Left ventricle myocardium inferior (tissue), 1 donor: ENCODE measurements around the gene ARFGEF2. TPM values are rescaled to one million over a fixed set of nuclear protein-coding genes. Genes with fewer than 3 reads are reported as not detected.

Experiments used
- DNase-seq: peaks from one replicate; pipeline ENCODE4 v3.0.0-alpha.2; 2020
- H3K27ac ChIP-seq: fragments of 200-600 bp; replicated peaks from 2 replicates; pipeline ENCODE4 v1.8.0; 2021
- H3K27me3 ChIP-seq: fragments of 200-600 bp; 2 replicates; pipeline ENCODE4 v1.8.0; 2021; ENCODE audit warnings: low read depth
- H3K36me3 ChIP-seq: fragments of 200-600 bp; 2 replicates; pipeline ENCODE4 v1.8.0; 2021
- H3K4me1 ChIP-seq: fragments of 200-600 bp; 2 replicates; pipeline ENCODE4 v1.8.0; 2021
- H3K4me3 ChIP-seq: fragments of 200-600 bp; 2 replicates; pipeline ENCODE4 v1.8.0; 2021; ENCODE audit warnings: mild to moderate bottlenecking, moderate library complexity
- H3K9me3 ChIP-seq: fragments of 200-600 bp; replicated peaks from 2 replicates; pipeline ENCODE4 v1.8.0; 2021
- intact Hi-C: fragments of 100-400 bp; cut with micrococcal nuclease; formaldehyde crosslinking; loops from one replicate; pipeline ENCODE4 v1.11.0; 2022
- total RNA-seq: library from RNA; stranded (reverse); fragmentation: NEBNext Ultra II Directional; extraction: Animal tissue kit (Norgen Biotek cat#: 25700); gene quantifications from one replicate; pipeline ENCODE4 v1.2.1, GENCODE V29; 2021
- TF ChIP-seq, protein P1 (sequence below): fragments of 200-600 bp; IDR thresholded peaks from 2 replicates; pipeline ENCODE4 v1.8.0; 2021; ENCODE audit warnings: antibody characterized with exemption, mild to moderate bottlenecking, borderline replicate concordance
- donor health status: DM: no; HTN: yes; CAD: no; lungs with severe emphysema.

Gene ARFGEF2
- total RNA-seq, 1 donor from 2014 or later, result 45.1 TPM

DNA sequence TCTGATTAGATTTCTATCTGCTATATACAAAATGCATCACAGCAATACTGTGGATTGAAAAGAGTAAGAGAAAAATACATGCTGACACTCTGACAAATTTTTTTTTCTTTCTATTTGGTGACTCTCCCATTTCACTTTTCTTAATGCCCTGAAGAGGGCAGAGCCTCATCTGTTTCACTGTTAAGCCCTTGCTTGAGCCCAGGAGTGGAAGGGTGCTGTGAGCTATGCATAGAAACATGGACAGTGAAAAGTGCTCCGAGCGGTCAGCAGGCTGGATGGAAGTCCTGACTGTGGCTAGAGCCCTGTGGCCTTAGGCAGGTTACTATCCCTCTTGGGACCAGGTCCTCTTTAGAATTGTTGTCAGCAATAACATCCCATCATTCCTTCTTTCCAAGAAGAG, 107.2 kb downstream of the ARFGEF2 start:
- no peaks in the 10 kb centered on the region for H3K4me1 ChIP-seq
- DNase-seq, result no peak
- TF ChIP-seq, protein P1, sequence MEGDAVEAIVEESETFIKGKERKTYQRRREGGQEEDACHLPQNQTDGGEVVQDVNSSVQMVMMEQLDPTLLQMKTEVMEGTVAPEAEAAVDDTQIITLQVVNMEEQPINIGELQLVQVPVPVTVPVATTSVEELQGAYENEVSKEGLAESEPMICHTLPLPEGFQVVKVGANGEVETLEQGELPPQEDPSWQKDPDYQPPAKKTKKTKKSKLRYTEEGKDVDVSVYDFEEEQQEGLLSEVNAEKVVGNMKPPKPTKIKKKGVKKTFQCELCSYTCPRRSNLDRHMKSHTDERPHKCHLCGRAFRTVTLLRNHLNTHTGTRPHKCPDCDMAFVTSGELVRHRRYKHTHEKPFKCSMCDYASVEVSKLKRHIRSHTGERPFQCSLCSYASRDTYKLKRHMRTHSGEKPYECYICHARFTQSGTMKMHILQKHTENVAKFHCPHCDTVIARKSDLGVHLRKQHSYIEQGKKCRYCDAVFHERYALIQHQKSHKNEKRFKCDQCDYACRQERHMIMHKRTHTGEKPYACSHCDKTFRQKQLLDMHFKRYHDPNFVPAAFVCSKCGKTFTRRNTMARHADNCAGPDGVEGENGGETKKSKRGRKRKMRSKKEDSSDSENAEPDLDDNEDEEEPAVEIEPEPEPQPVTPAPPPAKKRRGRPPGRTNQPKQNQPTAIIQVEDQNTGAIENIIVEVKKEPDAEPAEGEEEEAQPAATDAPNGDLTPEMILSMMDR, result peak; percentile 24
- no peak overlapping the region for H3K27ac ChIP-seq
- intact Hi-C loops, result no loop called here
- H3K27me3 ChIP-seq, result no peaks in the 10 kb centered on the region
- peaks cover 92% of the 10 kb centered on the region for H3K36me3 ChIP-seq
- no peaks in the 10 kb centered on the region for H3K9me3 ChIP-seq
- H3K4me3 ChIP-seq, result no peak overlapping the region

DNA sequence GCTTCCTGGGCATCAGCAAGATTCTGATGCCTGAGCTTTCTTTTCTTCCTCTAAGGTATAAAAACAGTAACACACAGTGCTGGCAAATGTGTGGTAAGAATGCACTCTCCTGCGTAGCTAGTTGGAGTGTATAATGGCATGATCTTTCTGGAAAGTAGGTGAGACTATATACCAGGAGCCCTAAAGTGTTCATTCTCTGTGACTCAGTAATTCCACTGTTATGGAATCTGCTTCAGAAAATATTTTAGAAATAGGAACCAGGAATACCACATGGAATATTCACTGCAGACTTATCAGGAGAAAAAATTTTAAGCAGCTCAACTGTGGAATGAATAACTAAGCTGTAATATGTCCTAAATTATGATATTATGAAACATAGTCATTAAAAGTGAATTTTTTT, 107.7 kb downstream of the ARFGEF2 start:
- TF ChIP-seq, protein P1, result no peak
- DNase-seq, result no peak
- Histone ChIP-seq H3K4me1 (no peaks in the 10 kb centered on the region), H3K9me3 (no peaks in the 10 kb centered on the region), H3K36me3 (peaks cover 92% of the 10 kb centered on the region), H3K27me3 (no peaks in the 10 kb centered on the region), H3K27ac (no peak overlapping the region), H3K4me3 (no peak overlapping the region)
- intact Hi-C loops, result no loop called here

DNA sequence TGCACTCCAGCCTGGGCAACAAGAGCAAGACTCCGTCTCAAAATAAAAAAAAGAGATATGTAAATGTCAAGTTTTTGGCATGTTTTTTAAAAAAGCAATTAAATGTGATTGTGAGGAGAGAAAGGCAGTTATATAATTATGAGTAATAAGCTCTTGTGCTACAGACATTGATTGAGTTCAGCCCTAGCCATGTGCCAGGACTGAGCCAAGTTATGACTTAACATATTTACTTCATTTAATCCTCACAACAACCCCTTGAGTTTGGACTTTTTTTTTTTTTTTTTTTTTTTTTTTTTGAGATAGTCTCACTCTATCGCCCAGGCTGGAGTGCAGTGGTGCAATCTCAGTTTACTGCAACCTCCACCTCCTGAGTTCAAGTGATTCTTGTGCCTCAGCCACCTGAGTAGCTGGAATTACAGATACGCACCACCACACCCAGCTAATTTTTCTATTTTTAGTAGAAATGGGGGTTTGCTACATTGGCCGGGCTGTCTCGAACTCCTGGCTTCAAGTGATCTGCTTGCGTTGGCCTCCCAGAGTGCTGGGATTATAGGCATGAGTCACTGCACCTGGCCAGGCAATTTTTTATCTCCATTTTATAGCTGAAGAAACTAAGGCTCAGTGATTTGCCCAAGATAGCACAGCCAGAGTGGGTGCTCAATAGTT, 109.6 kb downstream of the ARFGEF2 start:
- Histone ChIP-seq H3K4me1 (no peaks in the 10 kb centered on the region), H3K36me3 (peaks cover 83% of the 10 kb centered on the region), H3K4me3 (no peak overlapping the region), H3K9me3 (no peaks in the 10 kb centered on the region), H3K27ac (peak overlapping the region; percentile 7), H3K27me3 (no peaks in the 10 kb centered on the region)
- intact Hi-C loops, result no loop called here
- TF ChIP-seq, protein P1, result no peak
- no peak for DNase-seq

DNA sequence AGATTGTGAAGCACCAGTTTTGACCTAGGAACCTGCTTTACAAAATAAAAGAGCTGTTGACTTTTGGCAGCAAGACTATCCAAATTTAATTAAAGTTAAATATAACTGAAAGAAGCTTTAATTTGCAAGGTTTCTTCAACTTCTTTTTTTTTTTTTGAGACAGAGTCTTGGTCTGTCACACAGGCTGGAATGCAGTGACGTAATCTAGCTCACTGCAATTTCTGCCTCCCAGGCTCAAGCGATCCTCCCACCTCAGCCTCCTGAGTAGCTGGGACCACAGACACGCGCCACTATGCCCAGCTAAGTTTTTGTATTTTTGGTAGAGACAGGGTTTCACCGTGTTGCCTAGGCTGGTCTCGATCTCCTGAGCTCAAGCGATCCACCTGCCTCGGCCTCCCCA, 110.9 kb downstream of the ARFGEF2 start:
- Histone ChIP-seq H3K27me3 (no peaks in the 10 kb centered on the region), H3K36me3 (peaks cover 69% of the 10 kb centered on the region), H3K4me3 (no peak overlapping the region), H3K4me1 (no peaks in the 10 kb centered on the region), H3K27ac (no peak overlapping the region), H3K9me3 (no peaks in the 10 kb centered on the region)
- TF ChIP-seq, protein P1, result no peak
- DNase-seq, result no peak
- intact Hi-C loops, result no loop called here

DNA sequence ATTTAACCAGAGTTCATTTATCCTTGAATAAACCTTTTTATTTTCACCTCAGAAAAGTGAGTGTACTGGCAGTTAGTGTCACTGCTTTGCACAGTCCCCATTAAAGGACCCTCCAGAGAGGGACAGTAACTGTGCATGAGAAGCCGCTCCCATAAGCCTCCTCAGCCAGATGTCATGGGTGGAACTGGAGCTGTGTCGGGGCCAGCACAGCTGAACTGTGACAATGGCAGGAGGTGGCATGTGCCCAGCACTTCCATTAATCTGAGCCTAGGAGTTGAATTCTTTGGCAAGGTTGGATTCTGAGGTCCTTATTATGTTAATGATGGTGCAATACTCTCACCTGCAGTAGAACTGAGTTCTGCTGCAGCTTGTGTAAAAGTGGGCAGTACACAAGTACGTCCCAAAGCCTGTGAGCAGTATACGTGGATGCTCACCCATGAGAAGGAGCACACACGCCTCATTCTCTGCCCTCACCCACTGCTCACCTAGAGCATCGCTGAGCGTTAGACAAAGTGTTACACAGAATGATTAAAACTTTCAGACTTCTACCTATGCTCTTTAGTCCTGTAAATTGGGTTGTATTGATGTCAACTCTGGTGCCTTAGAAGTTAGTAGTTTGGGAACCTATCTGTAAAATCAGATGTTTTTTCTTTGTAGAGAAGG, 112.7 kb downstream of the ARFGEF2 start:
- H3K27ac ChIP-seq, result no peak overlapping the region
- H3K4me3 ChIP-seq, result no peak overlapping the region
- TF ChIP-seq, protein P1, result no peak
- no peaks in the 10 kb centered on the region for H3K27me3 ChIP-seq
- peaks cover 52% of the 10 kb centered on the region for H3K36me3 ChIP-seq
- DNase-seq, result no peak
- no peaks in the 10 kb centered on the region for H3K4me1 ChIP-seq
- intact Hi-C loops, result no loop called here
- no peaks in the 10 kb centered on the region for H3K9me3 ChIP-seq
